Placental pericyte (primary cell): Measurements from ENCODE around the gene DCX. TPM values are rescaled to one million over a fixed set of nuclear protein-coding genes. Genes with fewer than 3 reads are reported as not detected.

ENCODE experiments used
- small RNA-seq: library from RNA; depleted of rRNA; stranded (forward); fragments of <200 nt; gene quantifications from one replicate; pipeline ENCODE3, GENCODE V24; 2012; ENCODE audit warnings: low replicate concordance
- total RNA-seq: library from RNA; depleted of rRNA; stranded (reverse); fragments of >200 nt; gene quantifications from 2 replicates; pipeline ENCODE4 v1.2.3, GENCODE V29; 2012

The DCX gene
- total RNA-seq: not detected in 2 replicates

DNA sequence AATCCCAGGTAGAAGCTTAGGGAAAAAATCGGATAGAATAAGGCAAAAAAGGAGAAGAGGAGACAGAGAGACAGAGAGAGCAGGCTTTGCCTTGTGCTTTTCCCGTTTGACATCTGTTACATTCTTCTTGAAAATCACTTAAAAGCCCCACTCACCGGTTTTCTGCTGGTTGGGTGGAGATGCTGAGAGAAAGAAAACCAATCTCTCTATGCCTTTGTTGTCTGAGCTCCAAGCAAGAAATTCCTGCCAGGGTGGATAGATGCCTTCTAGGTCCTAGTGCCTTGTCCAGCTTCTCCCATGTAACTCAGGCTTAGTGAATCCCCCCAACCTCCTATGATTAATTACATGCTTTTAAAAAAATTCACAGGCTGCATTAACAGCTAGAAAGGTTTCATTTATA is at the start of gene DCX:
DCX (minus strand) TSS at position 210 of the 400 bp plus-strand sequence. CDS start 1,794 bp downstream, outside the sequence.

GRCh38 chrX:111270339-111270738 is 141.7 kb downstream of the DCX start, which contains the start of gene CAPN6:
Gene CAPN6, minus strand, starts transcription at chrX:111270483. Its CDS starts 6,547 bp downstream, at chrX:111263936.

Small RNAs within 50 kb of the gene (small RNA-seq; reads per million reads assigned to genes)
- 0.62 reads per million, percentile 26 among the genes with 10 or more reads in this experiment for gene RNU6-496P

Other genes starting within 250 kb of the DCX start
- not detected in 2 replicates for gene CAPN6, start 141.7 kb downstream of the DCX start, total RNA-seq
- gene SERTM2, start 99.5 kb upstream of the DCX start, total RNA-seq: 0.22 and 0.57 TPM in 2 replicates